Measurements from ENCODE around the gene MRPS26. TPM values are rescaled to one million over a fixed set of nuclear protein-coding genes. Genes with fewer than 3 reads are reported as not detected.

MRPS26 gene
- total RNA-seq, 1 donor from 2014 or later, result 37.0 TPM

GRCh38 chr20:3067139-3068014, 21.5 kb downstream of the MRPS26 start:
- Histone ChIP-seq H3K4me2 (no peak overlapping the region), H3K4me3 (no peak overlapping the region), H3K27ac (no peak overlapping the region), H3K9ac (no peak overlapping the region), H3K4me1 (no peaks in the 10 kb centered on the region), H3F3A (ENCODE audit: low read depth) (no peaks in the 10 kb centered on the region), H3K36me3 (no peaks in the 10 kb centered on the region), H2AFZ (replicated peaks) (no peak overlapping the region), H3K9me3 (ENCODE audit: low read depth) (no peaks in the 10 kb centered on the region), H3K79me2 (ENCODE audit: low read depth) (no peaks in the 10 kb centered on the region), H4K20me1 (ENCODE audit: low read depth) (no peaks in the 10 kb centered on the region), H3K27me3 (peaks cover 22% of the 10 kb centered on the region)
- peaks cover 4% of the 10 kb centered on the region for H3K4me1 Mint-ChIP-seq
- no peaks in the 10 kb centered on the region for H3K9me3 Mint-ChIP-seq
- no peak for DNase-seq (ENCODE audit: low spot score)
- no peaks in the 10 kb centered on the region for H3K36me3 Mint-ChIP-seq
- H3K4me3 Mint-ChIP-seq, result no peak overlapping the region
- H3K27ac Mint-ChIP-seq, result no peak overlapping the region
- no peak for TF ChIP-seq EZH2phosphoT487 (IDR thresholded peaks at IDR 0.05)
- no peak for TF ChIP-seq EZH2 (IDR thresholded peaks at IDR 0.05)
- no peak for TF ChIP-seq CTCF (IDR thresholded peaks at IDR 0.05)
- H3K27me3 Mint-ChIP-seq (ENCODE audit: insufficient read depth, low read depth), result peaks cover 12% of the 10 kb centered on the region

GRCh38 chr20:3068075-3068474, 22.2 kb downstream of the MRPS26 start:
- H3K9me3 Mint-ChIP-seq, result no peaks in the 10 kb centered on the region
- H2AFZ ChIP-seq (replicated peaks), result no peak overlapping the region
- no peak overlapping the region for H3K4me3 ChIP-seq
- H3K27ac ChIP-seq, result no peak overlapping the region
- TF ChIP-seq EZH2phosphoT487 (IDR thresholded peaks at IDR 0.05) (no peak), EZH2 (IDR thresholded peaks at IDR 0.05) (no peak), CTCF (IDR thresholded peaks at IDR 0.05) (no peak)
- H3K9me3 ChIP-seq (ENCODE audit: low read depth), result no peaks in the 10 kb centered on the region
- no peaks in the 10 kb centered on the region for H4K20me1 ChIP-seq (ENCODE audit: low read depth)
- peaks cover 11% of the 10 kb centered on the region for H3K4me1 Mint-ChIP-seq
- no peak for DNase-seq (ENCODE audit: low spot score)
- no peaks in the 10 kb centered on the region for H3K79me2 ChIP-seq (ENCODE audit: low read depth)
- peaks cover 28% of the 10 kb centered on the region for H3K27me3 ChIP-seq
- no peaks in the 10 kb centered on the region for H3K36me3 Mint-ChIP-seq
- no peaks in the 10 kb centered on the region for H3F3A ChIP-seq (ENCODE audit: low read depth)
- no peak overlapping the region for H3K27ac Mint-ChIP-seq
- peaks cover 12% of the 10 kb centered on the region for H3K27me3 Mint-ChIP-seq (ENCODE audit: insufficient read depth, low read depth)
- no peak overlapping the region for H3K9ac ChIP-seq
- H3K4me2 ChIP-seq, result no peak overlapping the region
- H3K4me3 Mint-ChIP-seq, result no peak overlapping the region
- no peaks in the 10 kb centered on the region for H3K4me1 ChIP-seq
- H3K36me3 ChIP-seq, result no peaks in the 10 kb centered on the region

- Histone ChIP-seq H2AFZ (replicated peaks) (no peak overlapping the region), H3K36me3 (no peaks in the 10 kb centered on the region), H3F3A (ENCODE audit: low read depth) (no peaks in the 10 kb centered on the region), H3K4me3 (no peak overlapping the region), H3K27me3 (peaks cover 40% of the 10 kb centered on the region), H3K4me2 (no peak overlapping the region), H3K9me3 (ENCODE audit: low read depth) (no peaks in the 10 kb centered on the region), H3K9ac (no peak overlapping the region), H3K27ac (no peak overlapping the region), H3K79me2 (ENCODE audit: low read depth) (no peaks in the 10 kb centered on the region), H3K4me1 (no peaks in the 10 kb centered on the region), H4K20me1 (ENCODE audit: low read depth) (no peaks in the 10 kb centered on the region)
- peaks cover 12% of the 10 kb centered on the region for H3K4me1 Mint-ChIP-seq
- TF ChIP-seq EZH2phosphoT487 (IDR thresholded peaks at IDR 0.05), result no peak
- TF ChIP-seq EZH2 (IDR thresholded peaks at IDR 0.05), result no peak
- TF ChIP-seq CTCF (IDR thresholded peaks at IDR 0.05), result no peak
- peak; percentile 23 for DNase-seq (ENCODE audit: low spot score)
- no peak overlapping the region for H3K4me3 Mint-ChIP-seq
- H3K27me3 Mint-ChIP-seq (ENCODE audit: insufficient read depth, low read depth), result peaks cover 14% of the 10 kb centered on the region
- H3K36me3 Mint-ChIP-seq, result no peaks in the 10 kb centered on the region
- no peaks in the 10 kb centered on the region for H3K9me3 Mint-ChIP-seq
- H3K27ac Mint-ChIP-seq, result no peak overlapping the region
These were observed 23.4 kb downstream of the MRPS26 start for GRCh38 chr20:3068986-3069900.

All from neural progenitor cell (in vitro differentiated cells).